ENCODE results near the gene RGPD3. TPM values are rescaled to one million over a fixed set of nuclear protein-coding genes. Genes with fewer than 3 reads are reported as not detected.
"Not testable (repeated sequence)": the region's sequence is repeated elsewhere in the genome, so short reads cannot be mapped to it uniquely, and the experiment has no call there.

The RGPD3 gene
- total and polyA plus RNA-seq, 3 experiments from 2014 or later: 0.04 to 0.18 (median 0.12) TPM

GRCh38 chr2:106509374-106509770 is 41.2 kb upstream of the RGPD3 start:
- H3K27me3 ChIP-seq (ENCODE audit: insufficient read depth, low read length, poor library complexity, severe bottlenecking); H3K4me1 ChIP-seq (ENCODE audit: insufficient read depth, low read length); H3K9me3 ChIP-seq (ENCODE audit: low read length); H3K9me3 Mint-ChIP-seq; DNase-seq; H3K4me3 Mint-ChIP-seq; POLR2A ChIA-PET; H3K27me3 Mint-ChIP-seq; H3K36me3 Mint-ChIP-seq; H3K27ac Mint-ChIP-seq; CTCF ChIA-PET; H3K36me3 ChIP-seq (ENCODE audit: insufficient read depth, low read length); H3K27ac ChIP-seq (ENCODE audit: low read depth, low read length); H3K4me3 ChIP-seq (ENCODE audit: low read length): not testable (repeated sequence)
- H3K4me1 Mint-ChIP-seq: peaks cover 5 to 20% (median 17%) of the 10 kb centered on the region in 3 donors

GRCh38 chr2:106508660-106509373 is 40.6 kb upstream of the RGPD3 start:
- H3K27ac Mint-ChIP-seq; H3K27me3 ChIP-seq (ENCODE audit: insufficient read depth, low read length, poor library complexity, severe bottlenecking); CTCF ChIA-PET; H3K4me1 ChIP-seq (ENCODE audit: insufficient read depth, low read length); DNase-seq; H3K27me3 Mint-ChIP-seq; H3K4me3 Mint-ChIP-seq; H3K9me3 ChIP-seq (ENCODE audit: low read length); H3K9me3 Mint-ChIP-seq; H3K4me3 ChIP-seq (ENCODE audit: low read length); H3K36me3 ChIP-seq (ENCODE audit: insufficient read depth, low read length); H3K36me3 Mint-ChIP-seq; POLR2A ChIA-PET; H3K27ac ChIP-seq (ENCODE audit: low read depth, low read length): not testable (repeated sequence)
- H3K4me1 Mint-ChIP-seq: peaks cover 5 to 20% (median 17%) of the 10 kb centered on the region in 3 donors

DNA sequence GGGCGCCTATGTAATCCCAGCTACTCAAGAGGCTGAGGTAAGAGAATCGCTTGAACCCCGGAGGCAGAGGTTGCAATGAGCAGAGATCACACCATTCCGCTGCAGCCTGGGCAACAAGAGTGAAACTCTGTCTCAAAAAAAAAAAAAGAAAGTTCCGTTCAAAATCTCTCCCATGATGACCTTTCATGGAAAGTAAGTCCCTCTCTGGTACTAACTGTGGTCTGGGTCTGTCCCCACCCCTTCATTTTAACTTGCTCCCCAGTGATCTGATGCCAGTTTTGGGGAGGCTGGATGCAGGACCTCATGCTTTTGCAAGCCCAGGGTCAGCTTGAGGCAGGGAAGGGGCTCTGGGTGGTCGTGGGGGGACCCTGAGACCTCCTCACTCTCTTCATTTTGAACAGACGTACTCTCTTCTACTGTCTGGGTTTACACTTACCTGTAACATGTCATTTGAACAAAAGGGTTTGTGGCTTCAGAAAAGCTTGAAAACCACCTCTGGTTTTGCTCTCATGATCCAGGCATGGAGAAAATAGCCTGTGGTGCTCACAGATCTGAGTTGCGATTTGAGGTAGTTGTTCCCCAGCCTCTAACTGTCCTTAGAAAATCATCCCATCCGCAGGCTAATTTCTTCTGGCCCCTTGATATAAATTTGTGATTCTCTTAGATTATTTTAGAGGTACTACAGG is 37.9 kb upstream of the RGPD3 start:
- H3K36me3 ChIP-seq (ENCODE audit: insufficient read depth, low read length); H3K27me3 ChIP-seq (ENCODE audit: insufficient read depth, low read length, poor library complexity, severe bottlenecking); CTCF ChIA-PET; H3K27me3 Mint-ChIP-seq; H3K27ac ChIP-seq (ENCODE audit: low read depth, low read length); H3K9me3 Mint-ChIP-seq; DNase-seq; H3K4me3 ChIP-seq (ENCODE audit: low read length); POLR2A ChIA-PET; H3K9me3 ChIP-seq (ENCODE audit: low read length); H3K4me1 ChIP-seq (ENCODE audit: insufficient read depth, low read length); H3K36me3 Mint-ChIP-seq: not testable (repeated sequence)
- peaks cover 2 to 11% (median 6%) of the 10 kb centered on the region in 3 donors for H3K4me1 Mint-ChIP-seq
- H3K27ac Mint-ChIP-seq: peak overlapping the region in 1 of 8 donors; percentile 54
- H3K4me3 Mint-ChIP-seq: peak overlapping the region in 1 of 7 donors; percentile 26

DNA sequence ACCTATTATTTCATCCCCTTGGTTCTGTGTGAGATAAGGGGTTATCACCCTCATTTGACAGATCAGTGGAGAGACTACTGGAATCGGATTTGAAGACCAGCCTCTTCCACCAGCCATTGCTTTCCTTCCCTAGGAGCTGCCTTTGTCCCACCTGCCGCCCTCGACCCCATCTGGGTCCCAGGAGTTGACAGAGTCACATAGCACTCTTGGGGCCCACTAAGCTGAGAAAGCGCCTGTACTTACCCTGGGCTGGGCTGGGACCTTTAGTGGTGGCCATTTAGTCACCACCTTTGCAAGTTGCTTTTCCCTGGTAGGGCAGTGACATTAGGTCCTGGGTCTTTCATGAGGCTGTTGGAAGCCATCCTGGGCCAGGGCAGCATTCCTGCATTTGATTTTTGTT is 36.6 kb upstream of the RGPD3 start:
- DNase-seq; H3K4me3 ChIP-seq (ENCODE audit: low read length); H3K4me1 ChIP-seq (ENCODE audit: insufficient read depth, low read length); CTCF ChIA-PET; POLR2A ChIA-PET; H3K36me3 Mint-ChIP-seq; H3K27me3 Mint-ChIP-seq; H3K9me3 Mint-ChIP-seq; H3K4me3 Mint-ChIP-seq; H3K36me3 ChIP-seq (ENCODE audit: insufficient read depth, low read length); H3K27ac ChIP-seq (ENCODE audit: low read depth, low read length); H3K9me3 ChIP-seq (ENCODE audit: low read length); H3K27me3 ChIP-seq (ENCODE audit: insufficient read depth, low read length, poor library complexity, severe bottlenecking): not testable (repeated sequence)
- Mint-ChIP-seq H3K4me1 (peaks cover 2 to 11% (median 5%) of the 10 kb centered on the region in 3 donors), H3K27ac (peak overlapping the region in 1 of 8 donors; percentile 47)

GRCh38 chr2:106504192-106504591 is 36.0 kb upstream of the RGPD3 start:
- H3K27ac Mint-ChIP-seq; H3K4me3 Mint-ChIP-seq; H3K4me1 ChIP-seq (ENCODE audit: insufficient read depth, low read length): not testable (repeated sequence)

DNA sequence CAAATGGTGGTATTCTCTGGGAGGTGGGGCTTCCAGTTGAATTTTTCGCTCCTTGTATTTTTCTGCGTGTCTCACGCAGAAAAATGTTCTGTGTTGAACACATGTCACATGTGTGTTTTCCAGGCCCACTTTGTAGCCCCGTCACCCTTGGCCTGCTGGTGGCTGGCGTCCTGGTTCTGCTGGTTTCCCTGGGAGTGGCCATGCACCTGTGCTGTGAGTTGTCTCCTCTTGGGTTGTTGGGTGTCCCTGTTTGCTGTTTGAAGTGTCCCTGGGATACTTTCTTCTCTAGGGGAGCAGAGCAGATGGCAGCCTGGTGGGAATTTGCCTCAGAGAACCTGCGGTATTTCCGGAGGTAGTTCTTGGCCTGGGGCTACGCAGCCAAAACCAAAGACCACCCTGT is 34.1 kb upstream of the RGPD3 start:
- POLR2A ChIA-PET; DNase-seq; H3K9me3 ChIP-seq (ENCODE audit: low read length); H3K36me3 ChIP-seq (ENCODE audit: insufficient read depth, low read length); H3K27ac Mint-ChIP-seq; H3K36me3 Mint-ChIP-seq; H3K27ac ChIP-seq (ENCODE audit: low read depth, low read length); H3K4me3 ChIP-seq (ENCODE audit: low read length); H3K9me3 Mint-ChIP-seq; H3K27me3 ChIP-seq (ENCODE audit: insufficient read depth, low read length, poor library complexity, severe bottlenecking); H3K4me3 Mint-ChIP-seq; CTCF ChIA-PET; H3K27me3 Mint-ChIP-seq; H3K4me1 ChIP-seq (ENCODE audit: insufficient read depth, low read length): not testable (repeated sequence)
- peaks cover 2 to 11% (median 5%) of the 10 kb centered on the region in 3 donors for H3K4me1 Mint-ChIP-seq

More at GRCh38 chr2:106504192-106504591, 36.0 kb upstream of the RGPD3 start:
- H3K4me3 ChIP-seq (ENCODE audit: low read length); H3K27me3 Mint-ChIP-seq; CTCF ChIA-PET; H3K27me3 ChIP-seq (ENCODE audit: insufficient read depth, low read length, poor library complexity, severe bottlenecking); POLR2A ChIA-PET; H3K9me3 ChIP-seq (ENCODE audit: low read length); H3K27ac ChIP-seq (ENCODE audit: low read depth, low read length); DNase-seq; H3K36me3 Mint-ChIP-seq; H3K9me3 Mint-ChIP-seq; H3K36me3 ChIP-seq (ENCODE audit: insufficient read depth, low read length): not testable (repeated sequence)
- peaks cover 2 to 11% (median 5%) of the 10 kb centered on the region in 3 donors for H3K4me1 Mint-ChIP-seq

DNA sequence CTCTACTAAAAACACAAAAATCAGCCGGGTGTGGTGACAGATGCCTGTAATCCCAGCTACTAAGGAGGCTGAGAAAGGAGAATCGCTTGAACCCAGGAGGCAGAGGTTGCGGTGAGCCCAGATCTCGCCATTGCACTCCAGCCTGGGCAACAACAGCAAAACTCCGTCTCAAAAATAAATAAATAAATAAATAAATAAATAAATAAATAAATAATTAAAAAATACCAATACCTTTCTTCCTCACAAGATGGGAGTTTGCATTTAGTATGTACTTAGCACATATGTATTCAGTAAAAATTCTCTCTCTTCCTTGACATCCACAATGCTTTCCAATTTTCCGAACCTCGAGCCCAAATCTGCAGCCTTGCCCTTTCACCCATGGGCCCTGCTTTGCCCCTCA is 32.1 kb upstream of the RGPD3 start:
- H3K9me3 ChIP-seq (ENCODE audit: low read length); H3K9me3 Mint-ChIP-seq; H3K4me1 ChIP-seq (ENCODE audit: insufficient read depth, low read length); POLR2A ChIA-PET; H3K36me3 ChIP-seq (ENCODE audit: insufficient read depth, low read length); H3K4me3 Mint-ChIP-seq; H3K4me1 Mint-ChIP-seq; H3K27me3 Mint-ChIP-seq; H3K4me3 ChIP-seq (ENCODE audit: low read length); CTCF ChIA-PET; H3K27ac ChIP-seq (ENCODE audit: low read depth, low read length); H3K27ac Mint-ChIP-seq; DNase-seq; H3K27me3 ChIP-seq (ENCODE audit: insufficient read depth, low read length, poor library complexity, severe bottlenecking); H3K36me3 Mint-ChIP-seq: not testable (repeated sequence)

DNA sequence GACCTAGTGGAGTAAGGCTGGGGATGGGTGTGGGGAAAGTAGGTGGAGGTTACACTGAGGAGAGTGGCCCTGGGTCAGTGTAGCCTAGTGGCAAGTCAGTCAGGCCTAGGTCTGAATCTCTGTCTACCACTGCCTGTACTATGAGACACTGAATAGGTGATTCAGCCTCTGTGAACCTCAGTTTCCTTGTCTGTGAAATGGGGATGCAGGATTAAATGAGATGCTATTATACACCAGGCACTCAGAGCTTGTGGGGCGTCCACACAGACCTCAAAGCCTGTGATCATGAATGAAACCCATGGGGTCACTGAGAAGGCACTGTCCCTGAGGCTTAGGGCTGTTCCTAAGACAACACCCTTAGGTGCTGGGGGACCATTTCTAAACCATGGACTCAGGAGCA is 30.3 kb upstream of the RGPD3 start:
- H3K27ac Mint-ChIP-seq; H3K9me3 Mint-ChIP-seq; H3K4me1 ChIP-seq (ENCODE audit: insufficient read depth, low read length); H3K36me3 ChIP-seq (ENCODE audit: insufficient read depth, low read length); H3K9me3 ChIP-seq (ENCODE audit: low read length); H3K27me3 Mint-ChIP-seq; H3K27ac ChIP-seq (ENCODE audit: low read depth, low read length); CTCF ChIA-PET; H3K4me3 Mint-ChIP-seq; DNase-seq; H3K4me1 Mint-ChIP-seq; H3K36me3 Mint-ChIP-seq; POLR2A ChIA-PET; H3K4me3 ChIP-seq (ENCODE audit: low read length); H3K27me3 ChIP-seq (ENCODE audit: insufficient read depth, low read length, poor library complexity, severe bottlenecking): not testable (repeated sequence)

Measured in CD8-positive, alpha-beta memory T cell (primary cell).